Activated T-cell treated with anti-CD3 and anti-CD28 coated beads for 1 hour (primary cell): ENCODE measurements around the gene CSKMT.
"Not testable (repeated sequence)": the region's sequence is repeated elsewhere in the genome, so short reads cannot be mapped to it uniquely, and the experiment has no call there.

Experiments used
- DNase-seq: peaks from one replicate; pipeline ENCODE4 v3.0.0-alpha.2; 2020; ENCODE audit warnings: low read depth

CSKMT gene, protein sequence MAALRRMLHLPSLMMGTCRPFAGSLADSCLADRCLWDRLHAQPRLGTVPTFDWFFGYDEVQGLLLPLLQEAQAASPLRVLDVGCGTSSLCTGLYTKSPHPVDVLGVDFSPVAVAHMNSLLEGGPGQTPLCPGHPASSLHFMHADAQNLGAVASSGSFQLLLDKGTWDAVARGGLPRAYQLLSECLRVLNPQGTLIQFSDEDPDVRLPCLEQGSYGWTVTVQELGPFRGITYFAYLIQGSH

DNA sequence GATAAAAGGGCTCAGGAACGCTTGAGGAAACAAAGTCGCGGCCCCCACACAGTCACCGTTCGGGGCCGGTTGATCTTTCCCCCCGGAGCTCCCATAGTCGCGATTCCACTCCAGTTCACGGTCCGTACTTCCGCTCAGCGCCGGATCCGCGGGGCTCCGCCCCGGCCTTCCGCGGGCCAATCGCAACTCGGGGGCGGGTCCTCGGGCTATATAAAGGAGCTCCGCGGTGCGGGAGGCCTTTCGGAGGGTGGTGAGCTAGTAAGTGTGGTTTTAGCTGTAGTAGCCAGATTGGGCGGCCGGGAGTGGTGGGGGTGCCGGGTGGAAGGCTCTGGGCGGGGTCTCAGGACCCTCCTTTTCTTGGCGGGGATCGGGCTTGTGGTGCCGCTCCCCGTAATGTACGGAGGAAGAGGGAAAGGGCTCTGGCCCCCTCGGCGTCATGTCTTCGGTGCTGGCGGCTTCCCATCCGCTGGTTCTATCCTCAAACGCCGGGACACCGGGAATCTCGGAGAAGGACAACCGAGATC is at the start of gene CSKMT, which contains the start of gene C11orf98:
CSKMT (plus strand) TSS at position 238 of the 524 bp plus-strand sequence. CDS start 568 bp downstream, outside the sequence.
C11orf98 (minus strand) TSS at position 136 of the 524 bp plus-strand sequence; CDS start at position 95, 41 bp downstream.
- peak; percentile 94 for DNase-seq

DNA sequence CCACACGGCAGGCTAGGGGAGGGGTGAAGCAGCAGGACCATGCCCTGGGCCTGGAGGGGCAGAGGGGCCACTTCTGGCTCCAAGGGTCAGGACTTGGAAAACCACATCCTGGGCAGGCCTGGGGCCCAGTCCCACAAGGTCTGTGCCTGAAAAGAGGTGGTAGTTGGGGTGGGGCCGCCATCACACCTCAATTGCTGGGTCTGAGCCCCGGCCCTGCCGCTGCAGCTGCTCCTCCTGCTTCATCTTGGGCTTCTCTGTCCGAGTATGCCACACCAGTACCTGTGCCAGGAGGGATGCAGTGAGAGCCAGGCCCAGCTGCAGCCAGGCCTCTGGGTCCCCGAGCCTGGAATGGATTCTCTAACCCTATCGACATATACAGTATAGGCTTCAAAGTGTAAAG is 49.6 kb upstream of the CSKMT start:
- DNase-seq, result no peak

DNA sequence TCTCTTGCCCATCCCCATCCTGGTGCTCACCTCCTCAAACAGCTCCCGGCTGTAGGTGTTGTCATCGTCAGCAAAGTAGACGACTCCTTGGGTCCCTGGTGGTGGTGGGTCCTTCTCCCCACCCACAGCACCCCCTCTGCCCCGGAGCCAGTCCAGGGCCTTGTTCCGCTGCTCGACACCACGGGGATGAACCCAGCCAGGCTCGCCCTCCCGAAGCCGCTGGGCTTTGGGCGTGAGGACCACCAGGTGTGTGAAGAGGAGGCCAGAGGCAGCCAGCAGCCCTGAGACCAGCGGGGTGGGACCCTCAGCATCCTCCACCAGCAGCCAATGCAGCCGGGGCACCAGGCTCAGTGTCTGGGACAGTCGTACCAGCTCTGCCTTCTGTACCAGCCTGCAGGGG is 48.2 kb upstream of the CSKMT start:
- not testable (repeated sequence) for DNase-seq

DNA sequence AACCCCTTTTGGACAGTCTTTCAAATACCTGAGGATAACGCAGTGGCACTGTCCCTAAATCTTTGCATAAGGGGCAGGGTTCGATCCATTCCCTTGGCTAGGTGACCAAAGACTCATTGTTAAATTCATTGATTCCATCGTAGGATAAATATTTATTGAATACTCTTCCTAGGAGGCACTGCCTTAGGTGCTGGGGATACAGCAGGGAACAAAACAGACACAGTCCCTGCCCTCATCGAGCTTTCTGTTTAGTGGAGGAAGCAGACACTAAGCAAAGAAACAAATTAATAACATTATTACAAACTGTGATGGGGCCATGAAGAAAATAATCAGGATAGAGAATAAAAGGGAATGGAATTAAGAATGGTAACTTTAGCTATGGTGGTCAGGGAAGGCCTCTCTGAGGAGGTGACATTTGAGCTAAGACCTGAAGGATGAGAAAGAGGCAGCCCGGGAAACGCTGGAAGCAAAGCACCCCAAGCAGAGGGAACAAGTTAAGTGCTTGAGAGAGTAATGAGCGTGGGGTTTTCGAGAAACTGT is 44.0 kb upstream of the CSKMT start:
- no peak for DNase-seq

DNA sequence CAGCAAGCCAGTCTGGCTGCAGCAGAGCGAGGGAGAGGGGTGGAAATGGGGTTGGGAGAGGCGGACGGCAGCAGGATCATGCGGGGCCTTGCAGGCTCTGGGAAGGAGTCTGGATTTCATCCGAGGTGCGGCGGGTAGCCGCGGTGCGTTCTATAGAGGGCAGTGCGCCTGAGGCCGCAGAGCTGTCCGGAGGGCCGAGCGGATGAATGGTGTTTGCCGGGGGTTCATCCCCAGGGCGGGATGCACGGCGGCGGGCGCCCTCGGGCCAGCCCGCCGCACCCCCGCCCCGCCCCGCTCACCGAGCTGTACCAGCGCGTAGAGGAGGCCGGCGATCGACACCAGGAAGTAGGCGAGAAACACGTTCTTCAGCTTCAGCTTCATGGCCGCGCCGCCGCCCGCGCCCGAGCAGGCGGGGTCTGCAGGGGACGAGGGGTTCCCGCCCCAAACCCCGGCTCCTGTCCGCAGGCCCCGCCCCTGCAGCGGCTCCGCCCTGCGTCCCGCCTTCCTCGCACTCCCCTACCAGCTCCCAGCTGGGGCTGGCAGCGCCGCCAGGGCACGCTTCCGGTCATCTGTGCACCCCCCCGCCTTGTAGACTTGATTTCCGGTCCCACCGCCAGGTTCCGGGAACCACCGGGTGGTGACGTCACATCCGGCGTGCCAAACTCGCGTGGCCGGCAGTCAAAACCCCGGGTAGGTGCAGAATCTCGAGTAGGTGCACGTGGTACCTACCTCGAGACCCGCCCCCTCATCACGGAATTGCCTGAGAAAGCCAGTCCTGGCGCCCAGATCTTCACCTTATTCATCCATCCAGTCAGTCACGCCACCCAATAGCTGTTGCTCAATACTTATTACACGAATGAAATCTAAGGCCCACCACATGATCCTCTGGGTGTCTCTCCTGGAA is 43.3 kb upstream of the CSKMT start, which contains the start of gene B3GAT3:
B3GAT3 (minus strand) TSS at position 420 of the 904 bp plus-strand sequence; CDS start at position 381, 39 bp downstream.
- peak; percentile 90 for DNase-seq

DNA sequence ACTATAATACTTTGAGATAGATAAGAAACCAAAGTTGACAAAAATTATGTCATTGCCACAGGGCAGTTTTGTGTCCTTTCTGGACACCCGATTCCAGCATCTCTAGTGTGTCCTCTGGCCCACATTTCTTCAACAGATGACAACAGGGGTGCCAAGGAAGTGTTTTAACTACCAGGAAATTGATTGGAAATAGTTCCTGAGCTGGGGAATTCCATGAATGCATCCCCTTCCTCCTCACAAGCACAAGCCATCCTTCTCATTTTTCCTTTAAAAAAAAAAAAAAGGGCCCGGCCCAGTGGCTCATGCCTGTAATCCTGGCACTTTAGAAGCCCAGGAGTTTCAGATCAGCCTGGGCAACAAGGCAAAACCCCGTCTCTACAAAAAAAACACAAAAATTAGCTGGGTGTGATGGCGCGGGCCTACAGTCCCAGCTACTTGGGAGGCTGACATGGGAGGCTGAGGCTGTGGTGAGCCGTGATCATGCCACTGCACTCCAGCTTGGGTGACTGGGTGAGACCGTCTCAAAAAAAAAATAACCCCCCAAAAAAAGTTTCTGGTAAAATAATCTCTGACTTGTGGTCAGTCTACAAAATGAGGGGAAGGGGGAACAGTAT is 42.5 kb upstream of the CSKMT start:
- DNase-seq, result no peak

DNA sequence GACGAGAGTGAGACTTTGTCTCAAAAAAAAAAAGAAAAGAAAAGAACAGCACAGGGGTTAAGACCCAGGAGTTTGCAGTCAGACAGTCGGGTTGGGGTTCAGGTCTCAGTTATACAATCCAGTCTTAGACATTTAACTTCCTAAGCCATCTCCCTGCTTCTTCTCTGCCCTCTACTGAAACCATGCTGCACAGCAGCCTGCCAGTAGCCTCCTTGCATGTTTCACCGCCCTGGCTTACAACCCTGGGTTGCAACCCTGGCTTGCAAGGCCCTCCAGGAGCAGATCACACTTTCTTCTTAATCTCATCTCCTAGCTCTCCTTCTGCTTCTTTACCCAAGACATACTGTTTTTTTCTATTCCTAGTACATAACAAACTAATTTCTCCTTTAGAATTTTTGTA is 37.4 kb upstream of the CSKMT start:
- no peak for DNase-seq

DNA sequence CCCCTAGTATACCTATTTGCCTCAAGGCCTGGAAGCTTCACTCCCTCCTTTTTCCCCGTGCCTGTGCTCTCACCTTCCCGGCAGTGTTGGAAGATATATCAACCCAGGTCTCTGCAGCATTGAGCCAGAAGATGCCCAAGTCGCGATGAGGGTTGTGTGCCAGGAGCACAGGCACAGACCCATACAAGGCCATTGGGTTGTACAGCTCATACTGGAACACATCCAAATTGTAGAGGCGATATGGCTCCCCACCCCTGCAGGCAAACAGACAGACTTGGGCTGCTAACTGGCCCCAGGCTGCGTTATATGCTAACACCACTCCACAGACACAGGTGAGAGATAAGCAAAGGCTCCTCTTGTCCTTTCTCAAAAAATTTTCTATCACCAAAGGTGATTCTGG is 32.6 kb upstream of the CSKMT start:
- no peak for DNase-seq

DNA sequence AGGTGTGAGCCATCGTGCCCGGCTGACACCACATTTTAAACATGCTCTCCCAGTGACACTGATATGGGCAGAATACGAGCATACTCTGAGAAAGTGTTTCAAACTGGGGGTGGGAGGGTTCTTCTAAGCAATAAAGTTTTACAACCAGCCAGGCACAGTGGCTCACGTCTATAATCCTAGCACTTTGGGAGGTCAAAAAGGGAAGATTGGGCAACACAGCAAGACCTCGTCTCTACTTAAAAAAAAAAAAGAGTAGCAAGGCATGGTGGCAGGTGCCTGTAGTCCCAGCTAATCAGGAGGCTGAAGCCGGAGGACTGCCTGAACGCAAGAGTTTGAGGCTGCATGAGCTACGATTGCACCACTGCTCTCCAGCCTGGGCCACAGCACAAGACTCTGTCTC is 20.9 kb upstream of the CSKMT start:
- no peak for DNase-seq

DNA sequence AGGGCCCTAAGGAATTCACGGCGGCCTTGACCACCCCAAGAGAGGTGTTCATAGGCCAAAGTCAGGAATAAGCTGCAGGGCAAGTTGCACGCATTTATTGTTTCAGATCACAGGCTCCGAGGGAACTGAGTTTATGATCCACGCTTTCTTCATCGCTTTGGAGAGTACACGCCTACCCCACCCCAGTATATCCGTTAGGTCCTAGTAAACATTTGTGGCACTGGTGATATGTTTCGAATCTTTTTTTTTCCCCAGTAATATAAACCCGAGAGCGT is 19.5 kb upstream of the CSKMT start:
- DNase-seq, result no peak

DNA sequence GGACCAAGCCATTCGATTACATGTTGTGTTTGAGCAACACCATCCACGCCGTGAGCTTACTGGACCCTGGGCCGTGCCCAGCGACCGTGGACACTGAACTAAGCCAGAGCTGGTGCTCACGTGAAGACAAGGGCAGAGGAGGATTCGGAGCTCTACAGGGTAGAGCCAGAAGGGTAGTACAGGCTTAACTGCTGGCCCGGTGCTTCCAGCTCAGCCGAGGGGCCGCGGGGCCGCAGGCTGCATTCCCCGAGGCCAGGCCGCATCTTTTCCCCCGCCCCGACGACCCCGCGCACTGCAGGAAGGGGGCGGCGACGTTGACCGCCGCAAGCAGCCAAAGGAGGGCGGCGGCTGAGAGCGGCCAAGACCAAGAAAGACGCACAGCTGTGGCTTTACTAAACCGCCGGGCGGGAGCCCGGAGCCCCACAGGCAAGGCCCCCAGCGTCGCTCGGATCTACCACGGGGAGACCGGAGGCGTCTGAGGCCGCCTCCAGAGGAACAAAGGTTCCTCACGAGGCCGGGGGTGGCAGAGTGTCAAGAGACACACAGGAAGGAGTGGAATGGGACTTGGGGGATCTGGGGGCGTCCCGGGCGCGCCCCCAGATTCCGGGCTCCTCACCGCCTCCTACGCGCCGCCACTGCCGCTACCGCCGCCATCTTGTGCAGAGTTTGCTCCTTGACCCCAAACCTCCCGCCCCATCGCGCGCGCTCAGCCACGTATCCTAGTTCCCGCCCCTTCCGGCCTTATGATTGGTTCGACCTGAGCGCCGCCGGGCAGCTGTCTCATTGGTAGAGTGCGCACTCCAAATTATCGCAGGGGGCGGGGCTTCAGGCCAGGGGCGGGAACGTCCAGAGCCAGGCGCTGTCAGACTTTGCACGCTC is 18.9 kb upstream of the CSKMT start, which contains the start of gene GANAB:
GANAB (minus strand) TSS at position 668 of the 879 bp plus-strand sequence; CDS start at position 654, 14 bp downstream.
- peak; percentile 100 for DNase-seq

DNA sequence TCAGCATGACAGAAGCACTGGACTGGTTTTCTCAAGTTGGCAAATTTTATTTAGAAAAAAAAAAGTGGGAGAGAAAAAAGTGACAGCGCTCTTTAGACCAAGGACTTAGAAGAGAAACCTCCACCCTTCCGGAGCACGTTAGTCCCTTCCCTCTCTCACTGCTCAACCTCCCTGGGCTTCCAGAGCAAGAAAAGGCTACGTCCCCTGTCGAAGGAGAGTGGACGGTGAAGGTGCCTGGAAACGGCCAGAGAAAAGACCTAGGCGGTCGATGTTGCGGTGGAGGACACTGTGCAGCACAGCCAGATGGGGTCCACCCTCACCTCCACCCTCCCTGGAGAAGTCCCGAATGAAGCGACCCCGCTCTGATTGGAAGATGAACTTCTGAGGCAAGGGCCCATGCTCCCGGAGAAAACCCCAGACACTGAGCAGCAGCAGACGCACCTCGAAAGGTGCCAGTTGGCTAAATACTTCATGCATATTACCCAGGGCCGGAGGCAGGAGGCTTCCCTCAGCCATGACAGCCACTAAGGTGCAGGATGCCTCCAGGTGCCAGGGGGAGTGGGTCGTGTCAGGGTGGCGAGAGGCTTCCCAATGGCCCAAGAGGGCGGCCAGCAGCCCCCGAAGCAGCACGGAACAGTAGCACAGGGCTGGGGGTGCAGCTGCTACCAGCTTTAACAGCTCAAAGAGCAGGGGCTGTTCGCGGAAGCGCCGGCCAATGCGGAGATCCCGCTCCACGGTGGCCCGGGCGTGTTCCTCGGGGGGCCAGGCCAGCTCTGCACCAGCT is 18.1 kb upstream of the CSKMT start:
- no peak for DNase-seq

DNA sequence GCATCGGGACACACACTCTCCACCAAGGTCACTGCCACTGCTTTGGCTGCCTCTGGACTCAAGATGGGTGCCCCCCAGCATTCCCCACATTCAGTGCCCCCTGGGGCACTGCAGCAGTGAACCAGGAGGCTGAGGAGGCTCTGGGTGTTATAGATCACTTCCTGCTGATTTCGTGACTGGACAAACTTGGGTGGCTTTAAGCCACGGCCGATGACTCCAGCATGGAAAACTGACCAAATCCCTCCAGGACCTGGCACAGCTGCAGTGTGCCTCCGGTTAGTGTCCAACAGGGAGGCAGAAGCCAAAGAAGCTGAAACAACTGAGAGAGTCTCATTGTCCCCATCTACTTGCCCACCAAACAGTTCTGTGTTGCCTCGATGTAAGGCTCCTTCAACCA is 17.5 kb upstream of the CSKMT start:
- no peak for DNase-seq

DNA sequence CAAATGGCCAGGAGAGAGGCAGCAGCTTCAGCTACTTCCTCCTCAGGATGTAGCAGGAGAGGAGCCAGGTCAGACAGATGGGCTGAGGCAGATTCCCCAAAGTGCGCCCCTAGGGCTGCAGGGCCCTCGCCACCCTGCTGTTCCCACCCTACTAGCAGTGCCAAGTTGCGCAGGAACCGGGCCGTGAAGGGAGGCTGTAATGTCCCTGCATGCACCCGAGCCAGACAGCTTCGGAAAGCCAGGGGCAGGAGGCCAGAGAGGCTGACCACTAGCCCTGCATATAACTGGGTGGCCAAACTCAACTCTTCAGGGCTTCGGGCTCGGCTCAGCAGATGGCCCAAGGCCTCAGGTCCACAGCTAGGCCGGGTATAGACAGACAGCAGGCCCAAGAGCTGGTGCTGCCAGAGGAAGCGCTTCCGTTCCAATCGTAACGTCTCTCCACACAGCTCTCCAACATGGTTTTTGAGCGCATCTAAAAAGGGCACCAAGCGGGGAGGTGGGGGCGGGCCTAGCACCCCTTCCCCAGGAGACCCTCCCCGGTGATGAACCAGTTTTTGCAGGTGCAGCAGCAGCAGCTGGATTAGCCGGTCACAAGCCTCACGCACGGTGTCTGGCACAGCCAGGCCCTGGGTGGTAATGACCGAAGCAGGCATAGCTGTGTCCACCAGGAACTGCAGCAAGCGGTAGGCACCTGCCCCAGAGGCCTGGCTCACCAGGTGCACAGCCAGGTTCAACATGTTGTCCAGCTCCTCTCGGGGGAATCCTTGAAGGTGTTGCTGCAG is 16.7 kb upstream of the CSKMT start:
- DNase-seq, result no peak

DNA sequence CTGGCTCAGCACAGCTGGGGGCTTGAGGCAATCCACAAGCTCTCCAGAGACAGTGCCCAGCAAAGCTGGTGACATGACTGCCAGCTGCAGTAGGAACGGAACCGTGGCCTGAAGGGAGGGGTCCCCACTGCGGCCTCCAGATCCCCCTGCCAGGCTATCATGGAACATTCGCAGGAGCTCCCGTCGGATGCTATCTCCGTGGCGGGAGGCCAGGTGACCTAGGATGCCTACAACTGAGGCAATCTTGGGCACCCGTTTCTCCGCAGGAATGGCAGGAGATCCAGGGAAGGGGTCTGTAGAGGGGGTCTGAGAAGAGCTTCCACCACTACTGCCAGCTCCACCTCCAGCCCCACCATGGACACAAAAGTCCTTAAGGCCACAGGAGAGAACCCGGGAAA is 16.1 kb upstream of the CSKMT start:
- no peak for DNase-seq

DNA sequence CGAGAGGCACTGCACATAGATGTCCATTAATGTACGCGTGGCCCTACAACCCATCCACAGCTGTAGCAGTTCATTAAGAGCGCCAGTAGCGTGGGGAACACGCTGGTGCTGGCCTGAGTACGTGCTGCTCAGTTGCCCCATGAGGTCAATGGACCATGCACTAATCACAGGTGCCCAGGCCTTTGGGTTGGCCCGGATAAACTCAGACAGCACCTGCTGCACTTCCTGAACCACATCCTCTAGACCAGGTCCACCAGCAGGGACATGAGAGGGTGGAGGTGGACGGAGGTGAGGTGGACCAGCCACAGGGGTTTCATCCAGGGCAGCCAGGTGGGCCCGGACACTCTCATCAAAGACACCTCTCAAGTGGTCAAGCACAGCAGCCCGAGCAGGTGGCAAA is 15.6 kb upstream of the CSKMT start:
- no peak for DNase-seq

DNA sequence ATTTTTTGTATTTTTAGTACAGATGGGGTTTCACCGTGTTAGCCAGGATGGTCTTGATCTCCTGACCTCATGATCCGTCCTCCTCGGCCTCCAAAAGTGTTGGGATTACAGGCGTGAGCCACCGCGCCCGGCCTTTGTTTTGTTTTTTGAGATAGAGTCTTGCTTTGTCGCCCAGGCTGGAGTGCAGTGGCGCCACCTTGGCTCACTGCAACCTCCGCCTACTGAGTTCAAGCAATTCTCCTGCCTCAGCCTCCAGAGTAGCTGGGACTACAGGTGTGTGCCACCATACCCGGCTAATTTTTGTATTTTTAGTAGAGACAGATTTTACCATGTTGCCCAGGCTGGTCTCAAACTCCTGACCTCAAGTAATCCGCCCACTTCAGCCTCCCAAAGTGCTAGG is 14.8 kb upstream of the CSKMT start:
- DNase-seq, result not testable (repeated sequence)

DNA sequence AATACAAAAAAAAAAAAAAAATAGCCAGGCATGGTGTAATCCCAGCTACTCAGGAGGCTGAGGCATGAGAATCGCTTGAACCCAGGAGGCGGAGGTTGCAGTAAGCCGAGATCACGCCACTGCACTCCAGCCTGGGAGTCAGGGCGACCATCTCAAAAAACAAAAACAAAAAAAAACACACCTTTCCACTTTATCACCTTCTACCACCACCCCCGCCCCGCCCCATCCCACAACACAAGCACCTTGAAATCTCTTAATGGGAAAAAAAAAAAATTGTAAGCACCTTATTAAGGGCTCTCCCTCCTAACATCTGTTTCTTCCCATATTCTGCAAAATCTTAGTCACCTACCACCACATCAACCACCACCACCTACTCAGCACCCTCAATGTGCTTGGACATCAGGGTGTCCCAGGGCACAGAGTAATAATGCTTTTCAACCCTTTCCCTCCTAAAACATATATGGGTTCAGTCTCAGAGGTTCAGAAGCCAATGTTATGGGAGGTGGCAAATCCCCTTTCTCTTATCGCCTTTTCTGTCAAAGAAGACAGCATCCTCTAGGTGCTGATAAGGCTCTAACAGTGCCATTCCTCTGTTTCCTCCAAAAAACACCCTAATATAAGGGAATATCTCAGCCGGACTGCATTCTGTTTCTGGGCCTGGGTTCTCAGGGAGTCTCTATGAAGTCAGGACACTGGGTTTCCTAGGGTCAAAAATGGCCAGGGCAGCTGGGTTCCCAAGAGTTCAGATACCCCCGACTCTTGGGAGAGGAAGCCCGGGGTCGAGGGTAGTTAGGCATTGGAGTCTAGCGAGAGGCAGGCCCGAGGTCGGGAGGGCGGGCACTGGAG is 12.7 kb upstream of the CSKMT start:
- DNase-seq, result no peak

DNA sequence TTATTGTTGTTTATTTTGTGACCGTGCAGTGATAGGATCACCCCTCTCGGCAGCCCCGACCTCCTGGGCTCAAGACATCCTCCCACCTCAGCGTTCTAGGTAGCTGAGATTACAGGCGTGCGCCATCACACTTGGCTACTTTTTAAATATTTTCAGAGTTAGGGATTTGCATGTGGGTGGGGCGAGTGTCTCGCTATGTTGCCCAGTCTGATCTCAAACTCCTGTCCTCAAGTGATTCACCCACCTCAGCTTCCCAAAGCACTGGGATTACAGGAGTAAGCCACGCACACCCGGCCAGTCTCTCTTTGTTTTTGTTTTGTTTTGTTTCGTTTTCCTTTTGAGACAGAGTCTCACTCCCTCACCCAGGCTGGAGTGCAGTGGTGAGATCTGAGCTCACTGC is 10.8 kb upstream of the CSKMT start:
- no peak for DNase-seq
